GM21447 (cell line): ENCODE results near the gene MEGF6.

ENCODE experiments used
- ATAC-seq: cut with Tn5 transposase; IDR thresholded peaks from one replicate; pipeline ENCODE4 v1.9.1; 2021; ENCODE audit not compliant: unreplicated experiment

Gene MEGF6

GRCh38 chr1:3541465-3541864 is 69.8 kb downstream of the MEGF6 start:
- ATAC-seq, result no peak

- no peak for ATAC-seq
Observed at GRCh38 chr1:3540876-3541275, 70.4 kb downstream of the MEGF6 start.

- ATAC-seq, result no peak
Observed at GRCh38 chr1:3539707-3540425, 71.4 kb downstream of the MEGF6 start.

GRCh38 chr1:3537359-3537758 is 73.9 kb downstream of the MEGF6 start:
- ATAC-seq, result no peak

GRCh38 chr1:3536420-3537195 is 74.7 kb downstream of the MEGF6 start:
- ATAC-seq, result no peak

- ATAC-seq, result no peak
Observed at GRCh38 chr1:3535732-3536131, 75.6 kb downstream of the MEGF6 start.

GRCh38 chr1:3534803-3535637 is 76.3 kb downstream of the MEGF6 start:
- ATAC-seq, result no peak

- no peak for ATAC-seq
Observed at GRCh38 chr1:3533067-3534048, 78.0 kb downstream of the MEGF6 start.

- no peak for ATAC-seq
Observed at GRCh38 chr1:3531928-3532327, 79.4 kb downstream of the MEGF6 start.

- no peak for ATAC-seq
Observed at GRCh38 chr1:3530926-3531818, 80.1 kb downstream of the MEGF6 start.

GRCh38 chr1:3530086-3530925 is 81.0 kb downstream of the MEGF6 start:
- no peak for ATAC-seq

GRCh38 chr1:3529099-3529729 is 82.1 kb downstream of the MEGF6 start:
- ATAC-seq, result no peak

GRCh38 chr1:3527774-3528173 is 83.5 kb downstream of the MEGF6 start:
- ATAC-seq, result no peak

GRCh38 chr1:3525551-3526482 is 85.5 kb downstream of the MEGF6 start:
- ATAC-seq, result no peak

- ATAC-seq, result no peak
Observed at GRCh38 chr1:3524556-3525203, 86.6 kb downstream of the MEGF6 start.

- ATAC-seq, result no peak
Observed at GRCh38 chr1:3523980-3524379, 87.3 kb downstream of the MEGF6 start.
